KMS-11 (cell line): Measurements from ENCODE around the gene KCNQ1.

ENCODE experiments used
- H2AFZ ChIP-seq: fragments of 200-600 bp; sonication (generic); 2 replicates; pipeline ENCODE4 v1.6.1; 2016; ENCODE audit warnings: antibody characterized with exemption, mixed run types, low read depth
- H3K27ac ChIP-seq: fragments of 200-600 bp; sonication (generic); 2 replicates; pipeline ENCODE4 v1.6.1; 2016; ENCODE audit warnings: mild to moderate bottlenecking, mixed run types
- H3K27me3 ChIP-seq: fragments of 200-600 bp; sonication (generic); 2 replicates; pipeline ENCODE4 v1.6.1; 2017; ENCODE audit warnings: mild to moderate bottlenecking, low read depth, mixed run types, moderate library complexity; ENCODE audit not compliant: insufficient read depth
- H3K36me3 ChIP-seq: fragments of 200-600 bp; sonication (generic); 2 replicates; pipeline ENCODE4 v1.6.1; 2017; ENCODE audit warnings: mild to moderate bottlenecking, mixed run types; ENCODE audit not compliant: insufficient read depth
- H3K4me1 ChIP-seq: fragments of 200-600 bp; sonication (generic); 2 replicates; pipeline ENCODE4 v1.6.1; 2016; ENCODE audit warnings: mild to moderate bottlenecking, low read depth, mixed run types; ENCODE audit not compliant: poor library complexity, severe bottlenecking
- H3K4me2 ChIP-seq: fragments of 200-600 bp; sonication (generic); 2 replicates; pipeline ENCODE4 v1.7.0; 2016; ENCODE audit warnings: mild to moderate bottlenecking, mixed run types
- H3K4me3 ChIP-seq: fragments of 200-600 bp; sonication (generic); IDR thresholded peaks from 2 replicates; pipeline ENCODE4 v1.6.1; 2017; ENCODE audit warnings: low read depth, low read length, mixed read lengths; ENCODE audit not compliant: insufficient read depth
- H3K79me2 ChIP-seq: fragments of 200-600 bp; sonication (generic); 2 replicates; pipeline ENCODE4 v1.6.1; 2016; ENCODE audit warnings: low read depth, mixed run types; ENCODE audit not compliant: insufficient read depth
- H3K9ac ChIP-seq: fragments of 200-600 bp; sonication (generic); 2 replicates; pipeline ENCODE4 v1.6.1; 2016; ENCODE audit warnings: mild to moderate bottlenecking, mixed run types
- H4K20me1 ChIP-seq: fragments of 200-600 bp; sonication (generic); 2 replicates; pipeline ENCODE4 v1.6.1; 2016; ENCODE audit warnings: mild to moderate bottlenecking, mixed run types; ENCODE audit not compliant: insufficient read depth
- CTCF ChIP-seq: fragments of 200-600 bp; sonication (generic); conservative IDR thresholded peaks from 2 replicates; pipeline ENCODE4 v1.6.1; 2017; ENCODE audit warnings: low read depth, mild to moderate bottlenecking, antibody characterized with exemption, low read length, moderate library complexity, mixed read lengths

The KCNQ1 gene

GRCh38 chr11:2461956-2462542 lies 17.2 kb downstream of the KCNQ1 start:
- no peak overlapping the region for H3K4me3 ChIP-seq
- H3K4me1 ChIP-seq = peaks cover 95% of the 10 kb centered on the region
- H3K4me2 ChIP-seq = peak overlapping the region; percentile 81; the same call in 1 of the 2 replicates

GRCh38 chr11:2462543-2462985 lies 17.8 kb downstream of the KCNQ1 start:
- TF ChIP-seq CTCF = no peak
- Histone ChIP-seq H3K36me3 (no peaks in the 10 kb centered on the region), H2AFZ (no peak overlapping the region), H3K27ac (peak overlapping the region; percentile 88), H3K4me3 (no peak overlapping the region), H3K79me2 (peaks cover 25% of the 10 kb centered on the region), H3K4me1 (peaks cover 97% of the 10 kb centered on the region), H3K4me2 (peak overlapping the region; percentile 81), H3K9ac (peak overlapping the region; percentile 32; the same call in 1 of the 2 replicates), H3K27me3 (no peaks in the 10 kb centered on the region), H4K20me1 (no peaks in the 10 kb centered on the region)

More at GRCh38 chr11:2461956-2462542, 17.2 kb downstream of the KCNQ1 start:
- Histone ChIP-seq H3K27me3 (no peaks in the 10 kb centered on the region), H3K9ac (peak overlapping the region; percentile 52; the same call in 1 of the 2 replicates), H3K79me2 (peaks cover 23% of the 10 kb centered on the region), H3K27ac (peak overlapping the region; percentile 88), H4K20me1 (no peaks in the 10 kb centered on the region), H2AFZ (no peak overlapping the region), H3K36me3 (no peaks in the 10 kb centered on the region)
- no peak for TF ChIP-seq CTCF

DNA sequence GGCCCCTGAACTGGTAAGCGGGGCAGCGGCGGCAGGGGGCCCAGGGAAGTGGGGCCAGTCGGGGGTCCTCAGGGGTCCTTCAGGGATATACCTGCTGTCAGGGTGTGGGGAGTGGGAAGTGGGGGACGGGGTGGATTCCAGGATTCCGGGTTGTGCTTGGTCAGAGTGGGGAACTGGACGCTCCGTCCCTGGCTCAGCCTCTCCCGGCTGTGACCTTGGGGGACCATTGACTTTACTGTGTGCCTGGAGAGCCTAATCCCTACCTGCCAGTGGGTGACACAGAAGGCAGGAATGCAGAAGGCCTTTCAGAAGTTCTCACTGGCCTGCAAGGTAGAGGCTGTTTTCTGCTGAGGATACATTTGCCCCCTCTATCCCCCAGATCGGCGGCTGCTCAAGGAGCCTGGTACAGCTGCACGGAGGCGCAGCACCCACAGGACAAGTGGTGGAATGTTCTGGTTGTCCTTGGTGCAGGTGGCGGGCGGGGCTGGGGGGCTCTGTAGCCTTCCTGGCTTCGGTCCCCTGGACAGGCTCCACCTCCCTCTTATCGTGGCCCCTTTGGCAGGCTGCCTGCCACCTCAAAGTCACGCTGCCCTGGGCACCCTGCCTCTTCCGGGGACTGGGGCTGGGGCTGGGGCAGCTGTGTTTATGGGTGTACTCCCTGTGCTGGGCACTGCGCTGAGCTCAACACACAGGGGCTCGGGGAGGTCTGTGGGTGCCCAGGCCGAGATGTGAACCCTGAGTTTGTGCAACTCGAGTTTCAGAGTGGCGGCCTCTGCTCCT lies 18.4 kb downstream of the KCNQ1 start:
- H3K4me3 ChIP-seq = no peak overlapping the region
- TF ChIP-seq CTCF = no peak
- peak overlapping the region; percentile 81 for H3K4me2 ChIP-seq
- peak overlapping the region; percentile 30; the same call in 1 of the 2 replicates for H2AFZ ChIP-seq
- peaks cover 25% of the 10 kb centered on the region for H3K79me2 ChIP-seq
- H3K9ac ChIP-seq = peak overlapping the region; percentile 32; the same call in 1 of the 2 replicates
- H3K4me1 ChIP-seq = peaks cover 97% of the 10 kb centered on the region
- peak overlapping the region; percentile 88 for H3K27ac ChIP-seq
- no peaks in the 10 kb centered on the region for H3K36me3 ChIP-seq
- H3K27me3 ChIP-seq = no peaks in the 10 kb centered on the region
- H4K20me1 ChIP-seq = no peaks in the 10 kb centered on the region

DNA sequence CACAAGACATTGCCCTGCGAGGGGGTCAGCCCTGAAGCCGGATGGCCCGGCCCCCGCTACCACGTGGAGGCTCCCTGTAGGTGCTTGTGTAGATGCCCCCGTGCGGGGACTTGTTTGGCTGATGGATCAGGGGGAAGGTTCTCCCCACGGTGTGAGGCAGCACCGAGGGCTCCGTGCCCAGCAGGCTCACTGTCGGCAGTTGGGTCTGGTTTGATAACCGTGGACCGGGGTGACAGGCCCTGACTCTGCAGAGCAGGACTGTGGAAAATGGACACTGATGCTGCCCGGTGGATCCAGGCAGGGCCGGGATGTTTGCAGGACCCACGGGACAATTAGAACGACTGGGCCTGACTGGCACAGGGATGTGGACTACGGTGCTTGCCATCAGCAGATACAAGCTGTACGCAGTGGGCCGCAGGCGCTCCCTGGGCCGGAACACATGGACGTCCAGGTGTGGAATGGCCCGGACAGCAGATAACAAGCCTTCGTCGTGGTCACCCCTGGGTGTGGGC lies 19.0 kb downstream of the KCNQ1 start:
- H3K4me3 ChIP-seq = no peak overlapping the region
- H3K27me3 ChIP-seq = no peaks in the 10 kb centered on the region
- peak overlapping the region; percentile 30; the same call in 1 of the 2 replicates for H2AFZ ChIP-seq
- H3K79me2 ChIP-seq = peaks cover 25% of the 10 kb centered on the region
- H3K9ac ChIP-seq = peak overlapping the region; percentile 32; the same call in 1 of the 2 replicates
- H3K4me2 ChIP-seq = peak overlapping the region; percentile 81
- peaks cover 92% of the 10 kb centered on the region for H3K4me1 ChIP-seq
- H3K27ac ChIP-seq = peak overlapping the region; percentile 88
- no peaks in the 10 kb centered on the region for H4K20me1 ChIP-seq
- no peak for TF ChIP-seq CTCF
- H3K36me3 ChIP-seq = no peaks in the 10 kb centered on the region
